Stimulated activated naive B cell treated with anti-CD40 and anti-IgM and Interleukin-4, amounts not matched to agents 10 μg/mL and 1 μg/mL and 100 μg/mL, for 72 hours (primary cell): Measurements from ENCODE around the gene SLC9C2.
A peak's percentile ranks its signal among the peaks of the same experiment; 100 is the strongest.
"Not testable (repeated sequence)": the region's sequence is repeated elsewhere in the genome, so short reads cannot be mapped to it uniquely, and the experiment has no call there.

ENCODE experiments used
- ATAC-seq, 2 donors: fragments of 150-1000 bp; cut with Tn5 transposase; replicated peaks; 2 replicates each; pipeline ENCODE4 v1.10.0; 2021; ENCODE audit warnings: moderate library complexity in 1 of 2
- DNase-seq: peaks from one replicate; pipeline ENCODE4 v3.0.0; 2021
- H3K27ac Mint-ChIP-seq: one replicate; pipeline ENCODE4 v1.8.0; 2022; ENCODE audit warnings: mild to moderate bottlenecking, mixed read lengths
- H3K27me3 Mint-ChIP-seq, 2 donors: one replicate each; pipeline ENCODE4 v1.8.0; 2022; ENCODE audit warnings: mixed read lengths in 2 of 2
- H3K36me3 Mint-ChIP-seq, 2 donors: one replicate each; pipeline ENCODE4 v1.8.0; 2022; ENCODE audit warnings: mixed read lengths in 2 of 2, mild to moderate bottlenecking in 1 of 2
- H3K4me1 Mint-ChIP-seq, 2 donors: one replicate each; pipeline ENCODE4 v1.8.0; 2022; ENCODE audit warnings: mixed read lengths in 2 of 2, mild to moderate bottlenecking in 1 of 2
- H3K4me3 Mint-ChIP-seq, 2 donors: one replicate each; pipeline ENCODE4 v1.8.0; 2022; ENCODE audit warnings: mild to moderate bottlenecking in 2 of 2, mixed read lengths in 2 of 2, moderate library complexity in 1 of 2
- H3K9me3 Mint-ChIP-seq, 2 donors: one replicate each; pipeline ENCODE4 v1.8.0; 2022; ENCODE audit warnings: mixed read lengths in 2 of 2, mild to moderate bottlenecking in 1 of 2

The SLC9C2 gene

DNA sequence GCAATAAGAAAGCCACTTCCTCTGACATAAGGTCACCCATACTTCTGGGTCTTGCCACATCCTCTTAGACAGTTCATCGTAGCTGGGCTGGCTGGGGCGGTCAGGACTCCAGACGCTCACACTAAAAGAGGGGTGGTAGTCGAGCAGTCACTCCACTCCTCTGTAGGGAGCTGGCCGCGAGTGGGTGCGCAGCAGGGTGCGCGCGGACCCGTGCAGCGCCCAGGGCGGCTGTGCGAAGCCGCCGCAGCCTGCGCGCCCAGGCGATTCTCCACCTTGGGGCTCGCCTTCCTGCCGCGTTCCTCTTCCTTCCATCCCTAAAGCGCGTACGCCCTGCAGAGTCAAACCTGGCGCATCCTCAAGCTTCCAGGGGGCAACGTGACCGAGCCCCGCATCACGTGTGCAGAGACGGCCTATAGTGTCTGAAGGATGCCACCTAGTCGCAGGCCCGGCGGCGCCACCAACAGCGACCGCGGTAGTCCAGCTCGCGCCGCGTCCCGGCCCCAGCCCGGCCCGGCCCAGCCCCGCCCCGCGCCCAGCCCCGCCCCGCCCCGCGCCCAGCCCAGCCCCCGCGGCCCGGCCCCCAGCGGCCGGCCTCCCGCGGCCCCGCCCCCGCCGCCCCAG is 126.1 kb downstream of the SLC9C2 start:
- Mint-ChIP-seq H3K27me3 (no peaks in the 10 kb centered on the region), H3K9me3 (peaks cover 0 to 1% of the 10 kb centered on the region in 2 donors), H3K27ac (peak overlapping the region; percentile 93), H3K36me3 (peaks cover 16 to 18% of the 10 kb centered on the region in 2 donors), H3K4me1 (peaks cover 30 to 51% of the 10 kb centered on the region in 2 donors), H3K4me3 (peak overlapping the region; percentile 96 to 98)
- peak; percentile 84 for DNase-seq
- ATAC-seq = peak; percentile 96 to 97

GRCh38 chr1:173476197-173476664 is 126.6 kb downstream of the SLC9C2 start:
- Mint-ChIP-seq H3K27ac (peak overlapping the region; percentile 93), H3K9me3 (peaks cover 0 to 2% of the 10 kb centered on the region in 2 donors), H3K4me1 (peaks cover 27 to 47% of the 10 kb centered on the region in 2 donors), H3K27me3 (no peaks in the 10 kb centered on the region), H3K4me3 (peak overlapping the region; percentile 90 to 98), H3K36me3 (peaks cover 16 to 21% of the 10 kb centered on the region in 2 donors)
- ATAC-seq (no peak), DNase-seq (no peak)

- Mint-ChIP-seq H3K36me3 (peaks cover 20 to 26% of the 10 kb centered on the region in 2 donors), H3K27me3 (no peaks in the 10 kb centered on the region), H3K4me1 (peaks cover 27 to 47% of the 10 kb centered on the region in 2 donors), H3K9me3 (peaks cover 0 to 5% of the 10 kb centered on the region in 2 donors), H3K27ac (no peak overlapping the region), H3K4me3 (peak overlapping the region; percentile 36 to 64)
- ATAC-seq (no peak), DNase-seq (no peak)
These were observed 127.2 kb downstream of the SLC9C2 start for GRCh38 chr1:173475564-173476196.

- peaks cover 3 to 12% of the 10 kb centered on the region in 2 donors for H3K9me3 Mint-ChIP-seq
- peaks cover 28 to 30% of the 10 kb centered on the region in 2 donors for H3K36me3 Mint-ChIP-seq
- H3K4me3 Mint-ChIP-seq, ATAC-seq, H3K27ac Mint-ChIP-seq, DNase-seq, H3K27me3 Mint-ChIP-seq: not testable (repeated sequence)
- peaks cover 25 to 44% of the 10 kb centered on the region in 2 donors for H3K4me1 Mint-ChIP-seq
These were observed 128.0 kb downstream of the SLC9C2 start for GRCh38 chr1:173474780-173475421.

DNA sequence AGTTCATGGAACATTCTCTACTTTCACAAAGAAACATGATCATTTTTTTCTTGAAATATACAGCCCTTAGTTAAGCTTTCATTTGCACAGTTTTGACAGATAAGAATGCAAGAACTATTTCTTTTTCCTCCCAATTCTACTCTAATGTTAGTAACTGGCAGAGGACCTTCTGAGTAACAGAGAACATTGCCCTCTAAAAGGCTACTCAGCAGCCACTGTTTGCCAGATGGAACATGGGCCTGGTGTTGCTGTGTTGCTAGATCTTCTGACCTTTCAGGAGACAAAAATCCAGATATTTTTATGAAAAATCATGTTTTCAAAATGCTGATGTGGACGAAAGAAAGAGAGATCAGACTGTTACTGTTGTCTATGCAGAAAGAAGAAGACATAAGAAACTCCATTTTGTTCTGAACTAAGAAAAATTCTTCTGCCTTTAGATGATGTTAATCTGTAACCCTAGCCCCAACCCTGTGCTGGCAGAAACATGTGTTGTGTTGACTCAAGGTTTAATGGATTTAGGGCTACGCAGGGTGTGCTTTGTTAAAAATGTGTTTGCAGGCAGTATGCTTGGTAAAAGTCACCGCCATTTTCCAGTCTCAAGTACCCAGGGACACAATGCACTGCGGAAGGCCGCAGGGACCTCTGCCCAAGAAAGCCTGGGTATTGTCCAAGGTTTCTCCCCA is 128.6 kb downstream of the SLC9C2 start:
- Mint-ChIP-seq H3K27me3 (no peaks in the 10 kb centered on the region), H3K9me3 (peaks cover 5 to 13% of the 10 kb centered on the region in 2 donors), H3K4me1 (peaks cover 22 to 37% of the 10 kb centered on the region in 2 donors), H3K27ac (no peak overlapping the region), H3K4me3 (no peak overlapping the region), H3K36me3 (peaks cover 31 to 32% of the 10 kb centered on the region in 2 donors)
- DNase-seq (no peak), ATAC-seq (no peak)

- peaks cover 32 to 36% of the 10 kb centered on the region in 2 donors for H3K36me3 Mint-ChIP-seq
- H3K27ac Mint-ChIP-seq = no peak overlapping the region
- ATAC-seq (no peak), DNase-seq (no peak)
- H3K9me3 Mint-ChIP-seq = peaks cover 5 to 14% of the 10 kb centered on the region in 2 donors
- H3K4me3 Mint-ChIP-seq = no peak overlapping the region
- no peaks in the 10 kb centered on the region for H3K27me3 Mint-ChIP-seq
- peaks cover 22 to 32% of the 10 kb centered on the region in 2 donors for H3K4me1 Mint-ChIP-seq
These were observed 129.3 kb downstream of the SLC9C2 start for GRCh38 chr1:173473599-173474011.

DNA sequence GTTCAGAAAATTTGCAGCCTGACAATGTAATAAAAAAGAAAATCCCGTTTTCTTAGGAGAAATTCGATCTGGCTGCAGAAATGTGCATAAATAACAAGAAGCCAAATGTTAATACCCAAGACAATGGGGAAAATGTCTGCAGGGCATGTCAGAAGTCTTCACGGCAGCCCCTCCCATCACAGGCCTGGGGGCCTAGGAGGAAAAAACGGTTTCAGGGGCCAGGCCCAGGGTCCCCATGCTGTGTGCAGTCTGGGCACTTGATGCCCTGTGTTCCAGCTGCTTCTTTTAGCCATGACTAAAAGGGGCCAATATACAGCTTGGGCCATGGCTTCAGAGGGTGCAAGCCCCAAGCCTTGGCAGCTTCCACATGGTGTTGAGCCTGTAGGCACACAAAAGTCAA is 132.3 kb downstream of the SLC9C2 start:
- DNase-seq = no peak
- no peak for ATAC-seq
- H3K36me3 Mint-ChIP-seq = peaks cover 41 to 57% of the 10 kb centered on the region in 2 donors
- no peak overlapping the region for H3K27ac Mint-ChIP-seq
- H3K4me1 Mint-ChIP-seq = peaks cover 10 to 18% of the 10 kb centered on the region in 2 donors
- H3K4me3 Mint-ChIP-seq = no peak overlapping the region
- no peaks in the 10 kb centered on the region for H3K27me3 Mint-ChIP-seq
- peaks cover 5 to 19% of the 10 kb centered on the region in 2 donors for H3K9me3 Mint-ChIP-seq

DNA sequence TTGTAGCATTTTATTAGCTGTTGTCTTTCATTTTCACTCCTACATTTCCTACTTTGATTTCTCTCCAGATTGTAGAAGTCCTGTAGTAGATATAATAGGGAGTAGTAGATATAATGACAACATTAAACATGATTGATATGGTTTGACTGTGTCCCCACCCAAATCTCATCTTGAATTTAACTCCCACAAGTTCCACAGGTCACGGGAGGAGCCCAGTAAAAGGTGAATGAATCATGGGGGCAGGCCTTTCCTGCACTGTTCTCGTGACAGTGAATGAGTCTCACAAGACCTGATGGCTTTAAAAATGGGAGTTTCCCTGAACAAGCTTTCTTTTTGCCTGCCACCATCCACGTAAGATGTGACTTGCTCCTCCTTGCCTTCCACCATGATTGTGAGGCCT is 133.2 kb downstream of the SLC9C2 start:
- Mint-ChIP-seq H3K27ac (no peak overlapping the region), H3K4me3 (no peak overlapping the region), H3K9me3 (peaks cover 9 to 21% of the 10 kb centered on the region in 2 donors), H3K27me3 (no peaks in the 10 kb centered on the region), H3K4me1 (peaks cover 9 to 11% of the 10 kb centered on the region in 2 donors), H3K36me3 (peaks cover 42 to 65% of the 10 kb centered on the region in 2 donors)
- no peak for DNase-seq
- no peak for ATAC-seq

- Mint-ChIP-seq H3K9me3 (peaks cover 20 to 30% of the 10 kb centered on the region in 2 donors), H3K4me1 (peaks cover 6 to 9% of the 10 kb centered on the region in 2 donors)
These were observed 135.4 kb downstream of the SLC9C2 start for GRCh38 chr1:173467426-173467825.

DNA sequence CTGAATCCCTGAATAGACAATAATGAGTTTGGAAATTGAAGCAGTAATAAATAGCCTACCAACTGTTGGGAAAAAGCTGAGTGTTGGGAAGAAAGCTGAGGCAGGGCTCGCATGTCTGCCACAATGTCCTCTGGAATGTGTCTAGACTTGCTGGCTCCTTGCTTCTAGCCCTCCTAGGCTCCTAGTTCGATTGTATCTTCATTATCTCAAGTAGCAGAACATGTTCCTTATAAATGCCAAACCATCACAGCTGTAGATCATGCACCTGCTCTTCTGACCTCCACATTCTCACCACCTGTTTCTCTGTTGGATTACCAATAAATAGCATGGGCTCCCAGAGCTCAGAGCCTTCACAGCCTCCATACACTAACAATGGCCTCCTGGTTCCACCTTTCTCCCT is 138.7 kb downstream of the SLC9C2 start:
- Mint-ChIP-seq H3K9me3 (peaks cover 15 to 16% of the 10 kb centered on the region in 2 donors), H3K4me1 (peaks cover 6 to 11% of the 10 kb centered on the region in 2 donors), H3K36me3 (peaks cover 36 to 70% of the 10 kb centered on the region in 2 donors)
- not testable (repeated sequence) for H3K27me3 Mint-ChIP-seq, ATAC-seq, DNase-seq, H3K4me3 Mint-ChIP-seq, H3K27ac Mint-ChIP-seq

More at GRCh38 chr1:173467426-173467825, 135.4 kb downstream of the SLC9C2 start:
- no peak for ATAC-seq
- Mint-ChIP-seq H3K4me3 (no peak overlapping the region), H3K27me3 (no peaks in the 10 kb centered on the region), H3K36me3 (peaks cover 46 to 80% of the 10 kb centered on the region in 2 donors), H3K27ac (no peak overlapping the region)
- DNase-seq = no peak

GRCh38 chr1:173462666-173463065 is 140.2 kb downstream of the SLC9C2 start:
- peaks cover 6 to 11% of the 10 kb centered on the region in 2 donors for H3K4me1 Mint-ChIP-seq
- not testable (repeated sequence) for H3K27ac Mint-ChIP-seq, ATAC-seq

GRCh38 chr1:173459885-173460284 is 143.0 kb downstream of the SLC9C2 start:
- Mint-ChIP-seq H3K4me1 (peaks cover 6% of the 10 kb centered on the region in 2 donors), H3K4me3 (no peak overlapping the region), H3K27me3 (no peaks in the 10 kb centered on the region), H3K9me3 (peaks cover 9 to 11% of the 10 kb centered on the region in 2 donors), H3K36me3 (peaks cover 36 to 61% of the 10 kb centered on the region in 2 donors), H3K27ac (no peak overlapping the region)
- no peak for ATAC-seq
- no peak for DNase-seq

More at GRCh38 chr1:173462666-173463065, 140.2 kb downstream of the SLC9C2 start:
- not testable (repeated sequence) for H3K27me3 Mint-ChIP-seq, H3K4me3 Mint-ChIP-seq, DNase-seq
- Mint-ChIP-seq H3K36me3 (peaks cover 31 to 68% of the 10 kb centered on the region in 2 donors), H3K9me3 (peaks cover 13 to 15% of the 10 kb centered on the region in 2 donors)

DNA sequence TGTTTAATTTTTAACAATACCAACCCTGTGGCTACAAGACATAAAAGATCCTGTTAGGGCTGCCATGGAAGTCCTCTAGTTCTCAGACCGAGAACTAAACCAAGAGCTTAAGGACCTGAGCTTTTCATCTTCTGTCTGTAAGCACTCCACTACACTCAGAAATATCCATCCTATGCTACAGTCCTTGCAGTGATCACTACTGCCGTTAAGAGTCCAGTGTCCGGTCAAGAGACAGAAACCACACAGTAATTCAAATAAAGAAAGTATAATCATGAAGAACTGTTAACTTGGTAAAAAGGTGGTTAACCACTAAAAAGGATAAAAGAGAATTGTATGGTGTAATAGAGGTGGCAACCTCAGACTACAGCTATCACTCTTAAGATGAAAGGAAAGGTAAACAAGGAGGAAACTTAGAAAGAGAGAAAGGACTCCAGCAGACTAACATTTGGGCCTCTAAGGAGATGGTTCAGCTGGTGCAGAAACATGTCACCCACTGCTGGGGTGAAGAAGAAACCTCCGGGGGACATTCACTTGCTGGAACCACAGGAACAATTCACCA is 147.8 kb downstream of the SLC9C2 start:
- ATAC-seq (no peak), DNase-seq (no peak)
- H3K4me1 Mint-ChIP-seq = peaks cover 0 to 2% of the 10 kb centered on the region in 2 donors
- peaks cover 15 to 37% of the 10 kb centered on the region in 2 donors for H3K36me3 Mint-ChIP-seq
- no peaks in the 10 kb centered on the region for H3K9me3 Mint-ChIP-seq
- H3K27ac Mint-ChIP-seq = no peak overlapping the region
- no peaks in the 10 kb centered on the region for H3K27me3 Mint-ChIP-seq
- H3K4me3 Mint-ChIP-seq = no peak overlapping the region
